GM23248 (cell line): ENCODE data around the gene ANKK1. TPM values are rescaled to one million over a fixed set of nuclear protein-coding genes. Genes with fewer than 3 reads are reported as not detected.

Experiments
- DNase-seq: peaks from one replicate; pipeline ENCODE4 v3.0.0-alpha.2; 2015
- H2AFZ ChIP-seq: fragments of 200-600 bp; sonication (generic); 2 replicates; pipeline ENCODE4 v1.6.1; 2016; ENCODE audit warnings: antibody characterized with exemption
- H3F3A ChIP-seq: fragments of 200-600 bp; sonication (generic); 2 replicates; pipeline ENCODE4 v1.6.1; 2016; ENCODE audit warnings: mild to moderate bottlenecking, antibody characterized with exemption, mixed run types; ENCODE audit not compliant: insufficient read depth
- H3K27ac ChIP-seq: fragments of 200-600 bp; sonication (generic); 2 replicates; pipeline ENCODE4 v1.5.1; 2016; ENCODE audit warnings: mild to moderate bottlenecking
- H3K27me3 ChIP-seq: fragments of 200-600 bp; sonication (generic); replicated peaks from 2 replicates; pipeline ENCODE4 v1.6.1; 2016; ENCODE audit warnings: mild to moderate bottlenecking; ENCODE audit not compliant: insufficient read depth
- H3K36me3 ChIP-seq: fragments of 200-600 bp; sonication (generic); 2 replicates; pipeline ENCODE4 v1.6.1; 2016; ENCODE audit warnings: low read depth, mild to moderate bottlenecking
- H3K4me1 ChIP-seq: fragments of 200-600 bp; sonication (generic); 2 replicates; pipeline ENCODE4 v1.6.1; 2016; ENCODE audit warnings: mild to moderate bottlenecking; ENCODE audit not compliant: insufficient read depth
- H3K4me2 ChIP-seq: fragments of 200-600 bp; sonication (generic); one replicate; pipeline ENCODE4 v1.6.1; 2016; ENCODE audit warnings: mild to moderate bottlenecking; ENCODE audit not compliant: unreplicated experiment
- H3K4me3 ChIP-seq: fragments of 200-600 bp; sonication (generic); 2 replicates; pipeline ENCODE4 v1.5.1; 2016; ENCODE audit warnings: mild to moderate bottlenecking
- H3K79me2 ChIP-seq: fragments of 200-600 bp; sonication (generic); 2 replicates; pipeline ENCODE4 v1.6.1; 2016; ENCODE audit warnings: mild to moderate bottlenecking; ENCODE audit not compliant: insufficient read depth
- H3K9ac ChIP-seq: fragments of 200-600 bp; sonication (generic); 2 replicates; pipeline ENCODE4 v1.6.1; 2016; ENCODE audit warnings: mild to moderate bottlenecking
- H3K9me2 ChIP-seq: fragments of 200-600 bp; sonication (generic); 2 replicates; pipeline ENCODE4 v1.6.1; 2016; ENCODE audit warnings: mixed run types, mild to moderate bottlenecking, moderate library complexity; ENCODE audit not compliant: insufficient read depth
- H3K9me3 ChIP-seq: fragments of 200-600 bp; sonication (generic); one replicate; pipeline ENCODE4 v1.6.1; 2017; ENCODE audit warnings: low read depth
- H4K20me1 ChIP-seq: fragments of 200-600 bp; sonication (generic); 2 replicates; pipeline ENCODE4 v1.6.0; 2016; ENCODE audit not compliant: insufficient read depth
- EZH2 ChIP-seq: fragments of 200-600 bp; sonication (generic); IDR thresholded peaks from 2 replicates; pipeline ENCODE4 v1.6.1; 2018; ENCODE audit warnings: antibody characterized with exemption, mild to moderate bottlenecking; ENCODE audit not compliant: insufficient read depth, poor library complexity, severe bottlenecking
- EZH2phosphoT487 ChIP-seq: fragments of 200-600 bp; sonication (generic); IDR thresholded peaks from 2 replicates; pipeline ENCODE4 v1.6.1; 2018; ENCODE audit warnings: antibody characterized with exemption, moderate library complexity, mild to moderate bottlenecking, low read depth; ENCODE audit not compliant: insufficient read depth
- WGBS, 2 experiments: methylation state at CpG; one replicate each; pipeline ENCODE4 v1.1.6; 2015 to 2017; ENCODE audit warnings: low lambda C conversion rate in 2 of 2, low coverage in 1 of 2; ENCODE audit errors: missing lambda C conversion rate in 2 of 2; 5-methylcytosine and 5-hydroxymethylcytosine counted together
- in situ Hi-C: fragments of 300-500 bp; cut with MboI; formaldehyde crosslinking; loops from 2 replicates; pipeline ENCODE4 v1.15.0; 2020
- polyA plus RNA-seq: library from polyadenylated mRNA; unstranded; fragments of >200 nt; fragmentation: Nextera tagmentation; extraction: Ambion mirVana; gene quantifications from 2 replicates; pipeline ENCODE4 v1.2.1, GENCODE V29; 2016
- total RNA-seq: library from RNA; depleted of rRNA; stranded (reverse); fragments of >200 nt; shearing (Covaris generic); gene quantifications from 2 replicates; pipeline ENCODE4 v1.2.3, GENCODE V29; 2014

Gene ANKK1
- total and polyA plus RNA-seq, 2 experiments from 2014 or later, result not detected

DNA sequence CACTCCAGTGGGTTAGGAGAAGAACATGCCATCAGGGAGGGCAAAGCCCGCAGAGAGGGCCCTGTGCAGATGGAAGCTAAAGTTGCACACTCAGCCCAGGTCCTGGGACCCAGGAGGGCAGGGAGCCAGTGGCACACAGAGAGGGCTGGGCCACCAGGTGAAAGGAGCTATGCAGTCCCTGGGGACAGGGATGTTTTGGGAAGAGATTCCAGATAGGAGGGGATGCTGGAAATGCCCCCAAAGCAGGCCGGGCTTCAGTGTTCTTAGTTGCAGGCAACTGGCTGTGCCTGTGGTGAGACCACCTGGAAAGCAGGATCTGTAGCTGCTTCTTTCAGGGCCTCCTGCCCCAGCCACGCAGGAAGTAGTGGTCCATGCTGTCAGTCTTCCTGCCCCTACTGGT lies 19.6 kb downstream of the ANKK1 start:
- in situ Hi-C loops, result no loop called here
- Histone ChIP-seq H3K9me2 (no peaks in the 10 kb centered on the region), H3K4me1 (no peaks in the 10 kb centered on the region), H3K36me3 (no peaks in the 10 kb centered on the region), H3K4me2 (no peak overlapping the region), H3K9ac (no peak overlapping the region), H2AFZ (no peak overlapping the region), H3F3A (no peaks in the 10 kb centered on the region), H3K4me3 (no peak overlapping the region), H3K79me2 (no peaks in the 10 kb centered on the region), H3K9me3 (no peaks in the 10 kb centered on the region), H3K27me3 (peaks cover 17% of the 10 kb centered on the region), H3K27ac (no peak overlapping the region), H4K20me1 (no peaks in the 10 kb centered on the region)
- no peak for DNase-seq
- no peak for TF ChIP-seq EZH2phosphoT487
- no peak for TF ChIP-seq EZH2
- WGBS, 2 experiments, result 44 to 49% methylated on average over 3 of the region's 3 CpGs

GRCh38 chr11:113408206-113408605 lies 20.6 kb downstream of the ANKK1 start:
- H3K27ac ChIP-seq, result no peak overlapping the region
- H3K9me3 ChIP-seq, result no peaks in the 10 kb centered on the region
- no peak overlapping the region for H3K4me2 ChIP-seq
- TF ChIP-seq EZH2 (no peak), EZH2phosphoT487 (no peak)
- peaks cover 7% of the 10 kb centered on the region for H3K27me3 ChIP-seq
- no peak for DNase-seq
- no peaks in the 10 kb centered on the region for H3F3A ChIP-seq
- no peak overlapping the region for H3K9ac ChIP-seq
- H3K4me3 ChIP-seq, result no peak overlapping the region
- in situ Hi-C loops, result no loop called here
- H3K9me2 ChIP-seq, result no peaks in the 10 kb centered on the region
- no peak overlapping the region for H2AFZ ChIP-seq
- H4K20me1 ChIP-seq, result no peaks in the 10 kb centered on the region
- H3K4me1 ChIP-seq, result no peaks in the 10 kb centered on the region
- no peaks in the 10 kb centered on the region for H3K36me3 ChIP-seq
- 17 to 28% methylated on average over 5 to 9 of the region's 9 CpGs for WGBS, 2 experiments
- H3K79me2 ChIP-seq, result no peaks in the 10 kb centered on the region

- TF ChIP-seq EZH2phosphoT487, result no peak
- no peak for TF ChIP-seq EZH2
- Histone ChIP-seq H3K4me1 (no peaks in the 10 kb centered on the region), H3F3A (no peaks in the 10 kb centered on the region), H3K4me2 (no peak overlapping the region), H3K9me2 (no peaks in the 10 kb centered on the region), H3K27ac (no peak overlapping the region), H4K20me1 (no peaks in the 10 kb centered on the region), H3K27me3 (peaks cover 2% of the 10 kb centered on the region), H3K9me3 (no peaks in the 10 kb centered on the region), H3K79me2 (no peaks in the 10 kb centered on the region), H2AFZ (no peak overlapping the region), H3K36me3 (no peaks in the 10 kb centered on the region), H3K9ac (no peak overlapping the region), H3K4me3 (no peak overlapping the region)
- no peak for DNase-seq
- in situ Hi-C loops, result no loop called here
- WGBS, 2 experiments, result 60 to 65% methylated on average over 9 of the region's 9 CpGs
These were observed 21.3 kb downstream of the ANKK1 start for GRCh38 chr11:113408887-113409286.

DNA sequence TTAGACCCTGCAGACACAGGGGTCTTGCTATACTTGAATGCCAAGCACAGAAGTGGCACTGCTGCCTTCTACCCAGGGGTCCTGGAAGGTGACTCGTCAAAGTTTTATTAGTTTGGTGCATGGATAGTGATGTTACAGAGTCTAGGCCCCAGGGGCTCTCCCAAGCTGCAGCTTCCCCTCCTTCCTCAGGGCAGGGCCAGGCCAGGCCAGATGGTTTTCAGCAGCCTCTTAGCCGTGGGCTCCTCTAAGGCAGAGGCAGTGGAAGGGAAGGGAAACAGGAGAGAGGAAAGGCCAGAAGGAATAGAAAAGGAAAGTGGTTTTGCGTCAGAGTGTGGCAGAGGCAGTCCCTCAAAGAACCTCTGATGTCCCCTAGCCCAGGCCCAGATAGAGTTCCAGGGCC lies 21.9 kb downstream of the ANKK1 start:
- Histone ChIP-seq H3K4me3 (no peak overlapping the region), H2AFZ (no peak overlapping the region), H3K36me3 (no peaks in the 10 kb centered on the region), H3K4me2 (no peak overlapping the region), H3F3A (no peaks in the 10 kb centered on the region), H3K4me1 (no peaks in the 10 kb centered on the region), H3K9me3 (no peaks in the 10 kb centered on the region), H4K20me1 (no peaks in the 10 kb centered on the region), H3K27me3 (no peaks in the 10 kb centered on the region; the same call in 1 of the 2 replicates), H3K27ac (no peak overlapping the region), H3K9ac (no peak overlapping the region), H3K9me2 (no peaks in the 10 kb centered on the region), H3K79me2 (no peaks in the 10 kb centered on the region)
- in situ Hi-C loops, result no loop called here
- 45 to 53% methylated on average over 3 of the region's 3 CpGs for WGBS, 2 experiments
- DNase-seq, result no peak
- TF ChIP-seq EZH2phosphoT487, result no peak
- no peak for TF ChIP-seq EZH2

GRCh38 chr11:113410414-113411135 lies 23.0 kb downstream of the ANKK1 start:
- no peak overlapping the region for H3K4me3 ChIP-seq
- no peaks in the 10 kb centered on the region for H4K20me1 ChIP-seq
- no peak for TF ChIP-seq EZH2phosphoT487
- no peak for TF ChIP-seq EZH2
- H3K9ac ChIP-seq, result no peak overlapping the region
- H3K4me1 ChIP-seq, result no peaks in the 10 kb centered on the region
- no peak overlapping the region for H3K27ac ChIP-seq
- in situ Hi-C loops, result no loop called here
- H2AFZ ChIP-seq, result no peak overlapping the region
- no peaks in the 10 kb centered on the region for H3F3A ChIP-seq
- H3K4me2 ChIP-seq, result no peak overlapping the region
- H3K9me3 ChIP-seq, result no peaks in the 10 kb centered on the region
- no peak for DNase-seq
- no peaks in the 10 kb centered on the region for H3K79me2 ChIP-seq
- H3K27me3 ChIP-seq, result no peaks in the 10 kb centered on the region; the same call in 1 of the 2 replicates
- no peaks in the 10 kb centered on the region for H3K36me3 ChIP-seq
- 73 to 76% methylated on average over 21 of the region's 21 CpGs for WGBS, 2 experiments
- H3K9me2 ChIP-seq, result no peaks in the 10 kb centered on the region
